Measurements from ENCODE around the gene ARL13B.

- TF ChIP-seq EZH2 (IDR thresholded peaks at IDR 0.05) (no peak), POLR2AphosphoS5 (IDR thresholded peaks at IDR 0.05; ENCODE audit: borderline replicate concordance, low read depth, low read length) (no peak), FOXP2 (optimal IDR thresholded peaks at IDR 0.05; ENCODE audit: control extremely low read depth, extremely low read length, insufficient read depth) (no peak)
Observed at GRCh38 chr3:94095111-94095510, 115.2 kb downstream of the ARL13B start.
